RCC 7860 (cell line): ENCODE data around the gene CADPS.

Experiments used
- DNase-seq: peaks from one replicate; pipeline ENCODE4 v3.0.0-alpha.2; 2015; ENCODE audit warnings: low spot score
- FAIRE-seq: peaks from 2 replicates; lab custom pipeline; 2012; peaks lifted over from hg19 to GRCh38; lab: Jason Lieb, UNC

The CADPS gene

GRCh38 chr3:62700357-62700756 is 174.9 kb downstream of the CADPS start:
- no peak for FAIRE-seq
- DNase-seq: no peak

DNA sequence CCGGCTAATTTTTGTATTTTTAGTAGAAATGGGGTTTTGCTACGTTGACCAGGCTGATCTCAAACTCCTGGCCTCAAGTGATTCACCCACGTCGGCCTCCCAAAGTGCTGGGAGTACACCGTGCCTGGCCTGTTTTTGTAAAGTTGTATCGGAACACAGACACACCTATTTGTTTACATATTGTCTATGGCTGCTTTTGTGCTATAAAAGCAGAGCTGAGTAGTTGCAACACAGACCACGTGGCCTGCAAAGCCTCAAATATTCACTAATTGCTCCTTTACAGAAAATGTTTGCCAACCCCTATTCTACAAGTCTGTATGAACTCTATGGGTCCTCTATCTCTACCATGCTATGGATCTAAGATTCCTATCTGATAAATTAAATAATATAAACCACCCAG is 175.5 kb downstream of the CADPS start:
- no peak for FAIRE-seq
- no peak for DNase-seq

DNA sequence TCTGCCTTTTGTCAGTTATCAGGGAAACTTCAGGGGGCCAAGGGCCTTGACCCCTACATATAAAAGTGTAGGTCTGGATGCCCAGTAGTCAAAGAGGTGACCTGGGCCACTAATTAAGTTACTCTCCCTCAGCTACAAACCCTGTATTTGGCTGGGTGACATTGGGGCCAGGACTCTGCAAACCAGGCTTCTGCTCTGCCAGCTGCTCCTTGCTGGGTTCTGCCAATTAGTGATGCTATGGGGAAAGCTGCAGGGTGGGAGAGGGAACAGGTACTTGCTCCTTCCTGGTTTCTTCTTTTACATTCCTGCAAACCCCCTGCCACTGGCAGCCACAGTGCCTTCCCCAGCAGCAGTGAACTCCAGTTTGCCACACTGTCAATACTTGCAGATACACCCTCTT is 179.2 kb downstream of the CADPS start:
- FAIRE-seq (no peak), DNase-seq (no peak)

- FAIRE-seq: no peak
- DNase-seq: no peak
Observed at GRCh38 chr3:62688812-62689211, 186.4 kb downstream of the CADPS start.

- FAIRE-seq (no peak), DNase-seq (no peak)
Observed at GRCh38 chr3:62688050-62688449, 187.2 kb downstream of the CADPS start.

- no peak for FAIRE-seq
- no peak for DNase-seq
Observed at GRCh38 chr3:62686503-62687294, 188.5 kb downstream of the CADPS start.

DNA sequence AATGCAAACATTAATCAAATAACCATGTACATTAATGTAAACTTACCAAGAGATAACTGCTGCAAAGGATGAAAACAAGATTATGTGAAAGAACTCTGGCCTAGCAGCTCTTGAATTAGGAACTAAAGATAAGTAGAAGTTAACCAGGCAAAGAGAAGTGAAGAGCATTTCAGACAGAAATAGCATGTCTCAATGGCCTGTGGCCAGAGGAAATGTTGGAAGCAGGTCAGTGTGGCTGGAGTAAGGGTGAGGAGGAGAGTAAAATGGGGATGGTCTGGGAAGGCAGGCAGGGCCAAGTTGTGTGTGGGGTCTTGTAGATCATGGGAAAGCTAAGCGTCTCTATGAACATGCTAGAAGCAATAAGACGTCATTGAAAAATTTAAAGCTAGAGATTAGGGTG is 192.4 kb downstream of the CADPS start:
- FAIRE-seq: no peak
- DNase-seq: no peak

DNA sequence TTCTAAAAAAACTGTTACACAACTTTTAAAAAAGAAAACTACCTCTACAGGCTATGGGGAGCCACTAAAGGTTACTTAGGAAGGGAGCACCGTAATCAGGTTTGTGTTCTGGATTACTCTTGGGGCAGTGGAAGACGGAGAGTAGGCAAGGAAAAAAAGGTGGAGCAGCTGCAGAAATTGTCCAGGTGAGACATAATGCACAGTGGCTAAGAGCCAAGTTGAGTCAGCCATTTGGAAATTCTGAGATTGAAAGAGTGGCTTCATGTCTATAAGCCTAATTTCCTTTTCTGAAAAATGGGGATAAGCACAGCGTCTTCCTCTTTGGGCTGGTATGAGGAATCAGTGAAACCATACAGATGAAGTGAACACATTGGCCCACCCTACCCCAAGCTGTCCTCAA is 195.2 kb downstream of the CADPS start:
- FAIRE-seq (no peak), DNase-seq (no peak)

GRCh38 chr3:62678841-62679240 is 196.4 kb downstream of the CADPS start:
- FAIRE-seq (no peak), DNase-seq (no peak)

GRCh38 chr3:62677926-62678325 is 197.3 kb downstream of the CADPS start:
- no peak for FAIRE-seq
- no peak for DNase-seq

- FAIRE-seq: no peak
- no peak for DNase-seq
Observed at GRCh38 chr3:62676689-62677271, 198.4 kb downstream of the CADPS start.

DNA sequence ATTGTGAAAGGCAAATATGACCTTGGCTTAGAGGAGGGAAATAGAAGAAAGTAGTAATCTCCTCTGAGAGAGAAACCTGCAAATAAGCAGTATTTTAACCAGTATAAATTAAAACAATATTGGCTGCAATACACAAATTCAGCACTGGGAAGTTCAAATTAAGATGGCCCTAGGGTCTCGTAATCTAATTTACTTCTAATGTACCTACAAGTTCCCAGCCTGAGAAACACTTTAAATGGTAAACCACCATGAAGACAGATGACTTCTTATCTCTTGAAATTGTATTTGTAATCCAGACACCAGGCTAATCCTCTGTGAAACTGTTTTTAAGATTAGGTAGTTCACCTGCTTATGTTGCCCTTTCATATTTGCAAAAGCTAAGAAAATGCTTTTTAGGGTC is 199.7 kb downstream of the CADPS start:
- FAIRE-seq: no peak

GRCh38 chr3:62672988-62673313 is 202.3 kb downstream of the CADPS start:
- FAIRE-seq (no peak), DNase-seq (no peak)

More for the DNA sequence above, 199.7 kb downstream of the CADPS start:
- no peak for DNase-seq

GRCh38 chr3:62672270-62672987 is 202.8 kb downstream of the CADPS start:
- no peak for DNase-seq
- FAIRE-seq: no peak

DNA sequence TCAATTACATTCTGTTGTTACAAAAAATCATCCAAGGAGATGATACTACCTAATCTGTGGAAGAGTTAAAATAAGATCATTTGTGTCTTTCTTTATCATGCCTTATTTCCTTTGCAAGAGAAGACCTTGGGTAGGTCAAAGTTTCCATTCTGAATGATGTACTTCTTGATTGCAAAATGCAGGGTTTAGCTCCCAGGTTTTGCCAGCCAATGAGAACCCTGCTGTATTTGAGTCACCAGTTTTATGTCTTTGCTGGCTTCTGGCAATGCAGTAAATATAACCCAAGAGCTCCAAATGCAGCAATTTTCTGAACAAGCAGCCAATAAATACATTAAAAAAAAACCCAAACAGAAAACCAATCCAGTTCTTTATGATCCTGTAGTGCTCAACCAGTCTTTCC is 204.9 kb downstream of the CADPS start:
- DNase-seq (no peak), FAIRE-seq (no peak)

GRCh38 chr3:62669161-62669560 is 206.1 kb downstream of the CADPS start:
- DNase-seq (no peak), FAIRE-seq (no peak)

- no peak for FAIRE-seq
- DNase-seq: no peak
Observed at GRCh38 chr3:62667714-62668113, 207.5 kb downstream of the CADPS start.

GRCh38 chr3:62665627-62666437 is 209.4 kb downstream of the CADPS start:
- FAIRE-seq: no peak
- no peak for DNase-seq

- DNase-seq (no peak), FAIRE-seq (no peak)
Observed at GRCh38 chr3:62662677-62663076, 212.5 kb downstream of the CADPS start.

GRCh38 chr3:62659660-62660059 is 215.6 kb downstream of the CADPS start:
- DNase-seq: no peak
- no peak for FAIRE-seq

- no peak for FAIRE-seq
- no peak for DNase-seq
Observed at GRCh38 chr3:62655691-62656063, 219.5 kb downstream of the CADPS start.
